ENCODE data around the gene PTGR1.

DNA sequence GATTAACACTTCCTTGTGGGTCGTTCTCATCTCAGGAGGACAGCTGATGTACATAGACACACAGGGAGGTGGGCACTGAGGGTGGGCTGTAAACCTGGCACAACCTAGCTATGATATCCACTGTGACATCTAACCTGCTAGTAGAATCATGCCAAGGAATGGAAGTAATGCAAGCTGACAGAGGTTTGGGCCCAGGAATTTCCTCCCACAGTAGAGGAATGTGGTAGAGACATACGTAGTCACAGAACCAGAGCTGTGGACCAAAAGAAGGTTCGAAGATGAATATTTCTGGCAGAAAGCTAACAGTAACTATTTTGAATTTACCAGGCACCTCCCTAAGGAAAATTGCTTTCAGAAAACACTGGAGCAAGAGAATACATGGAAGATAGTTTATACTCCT lies 16.5 kb upstream of the PTGR1 start:
- TF ChIP-seq, protein P1, sequence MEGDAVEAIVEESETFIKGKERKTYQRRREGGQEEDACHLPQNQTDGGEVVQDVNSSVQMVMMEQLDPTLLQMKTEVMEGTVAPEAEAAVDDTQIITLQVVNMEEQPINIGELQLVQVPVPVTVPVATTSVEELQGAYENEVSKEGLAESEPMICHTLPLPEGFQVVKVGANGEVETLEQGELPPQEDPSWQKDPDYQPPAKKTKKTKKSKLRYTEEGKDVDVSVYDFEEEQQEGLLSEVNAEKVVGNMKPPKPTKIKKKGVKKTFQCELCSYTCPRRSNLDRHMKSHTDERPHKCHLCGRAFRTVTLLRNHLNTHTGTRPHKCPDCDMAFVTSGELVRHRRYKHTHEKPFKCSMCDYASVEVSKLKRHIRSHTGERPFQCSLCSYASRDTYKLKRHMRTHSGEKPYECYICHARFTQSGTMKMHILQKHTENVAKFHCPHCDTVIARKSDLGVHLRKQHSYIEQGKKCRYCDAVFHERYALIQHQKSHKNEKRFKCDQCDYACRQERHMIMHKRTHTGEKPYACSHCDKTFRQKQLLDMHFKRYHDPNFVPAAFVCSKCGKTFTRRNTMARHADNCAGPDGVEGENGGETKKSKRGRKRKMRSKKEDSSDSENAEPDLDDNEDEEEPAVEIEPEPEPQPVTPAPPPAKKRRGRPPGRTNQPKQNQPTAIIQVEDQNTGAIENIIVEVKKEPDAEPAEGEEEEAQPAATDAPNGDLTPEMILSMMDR (IDR thresholded peaks at IDR 0.05): no peak
- TF ChIP-seq POLR2A (IDR thresholded peaks at IDR 0.05) (no peak), POLR2AphosphoS5 (IDR thresholded peaks at IDR 0.05) (no peak), EP300 (IDR thresholded peaks at IDR 0.05) (no peak)

Data from sigmoid colon (tissue), 4 donors.